Fibroblast of lung (primary cell): Measurements from ENCODE around the gene SGK1. TPM values are rescaled to one million over a fixed set of nuclear protein-coding genes. Genes with fewer than 3 reads are reported as not detected.

ENCODE experiments used
- DNase-seq, 2 donors: peaks; one replicate each; pipeline versions ENCODE4 v3.0.0 to v3.0.0-alpha.2; 2010; ENCODE audit warnings: low read depth in 2 of 2
- H2AFZ ChIP-seq: 2 replicates; pipeline ENCODE4 v1.5.1; 2012; ENCODE audit warnings: low read length, control low read depth, inconsistent platforms
- H3K27ac ChIP-seq: 2 replicates; pipeline ENCODE4 v1.5.1; 2011; ENCODE audit warnings: low read length, control low read depth; ENCODE audit not compliant: insufficient read depth
- H3K27me3 ChIP-seq: 2 replicates; pipeline ENCODE4 v1.5.1; 2011; ENCODE audit warnings: mild to moderate bottlenecking, low read length; ENCODE audit not compliant: control insufficient read depth, insufficient read depth
- H3K36me3 ChIP-seq: 2 replicates; pipeline ENCODE4 v1.5.1; 2011; ENCODE audit warnings: low read length; ENCODE audit not compliant: control insufficient read depth, insufficient read depth
- H3K4me1 ChIP-seq: 2 replicates; pipeline ENCODE4 v1.5.1; 2011; ENCODE audit warnings: low read length; ENCODE audit not compliant: control insufficient read depth, insufficient read depth; ENCODE audit errors: extremely low read depth
- H3K4me2 ChIP-seq: 2 replicates; pipeline ENCODE4 v1.5.1; 2011; ENCODE audit warnings: low read length, control low read depth; ENCODE audit not compliant: insufficient read depth; ENCODE audit errors: extremely low read depth
- H3K4me3 ChIP-seq, 4 experiments: fragments of 200-600 bp in 1 of 4; sonication (generic) in 1 of 4; replicated peaks in 1 of 4; 2 replicates each; pipeline ENCODE4 v1.5.1; 2011 to 2016; ENCODE audit warnings: low read length in 4 of 4, low read depth in 3 of 4, mild to moderate bottlenecking in 3 of 4, control low read depth in 2 of 4, inconsistent platforms in 1 of 4, mixed read lengths in 1 of 4; ENCODE audit not compliant: insufficient read depth in 1 of 4; ENCODE audit errors: control extremely low read depth in 1 of 4
- H3K79me2 ChIP-seq: 2 replicates; pipeline ENCODE4 v1.5.1; 2012; ENCODE audit warnings: mild to moderate bottlenecking, low read length, inconsistent platforms; ENCODE audit not compliant: control insufficient read depth, insufficient read depth
- H3K9ac ChIP-seq: 2 replicates; pipeline ENCODE4 v1.5.1; 2011; ENCODE audit warnings: mild to moderate bottlenecking, low read length, control low read depth; ENCODE audit not compliant: insufficient read depth
- H3K9me3 ChIP-seq: 2 replicates; pipeline ENCODE4 v1.5.1; 2012; ENCODE audit warnings: low read depth, low read length; ENCODE audit not compliant: control insufficient read depth, insufficient read depth
- H4K20me1 ChIP-seq: 2 replicates; pipeline ENCODE4 v1.5.1; 2011; ENCODE audit warnings: low read length; ENCODE audit not compliant: control insufficient read depth, insufficient read depth; ENCODE audit errors: extremely low read depth
- CTCF ChIP-seq, 2 donors: IDR thresholded peaks in 1 of 2; conservative IDR thresholded peaks in 1 of 2; 1 replicate in 1 of 2; 2 replicates in 1 of 2; pipeline ENCODE4 v1.5.1; 2011 to 2012; ENCODE audit warnings: low read length in 2 of 2, control low read depth in 1 of 2, inconsistent platforms in 1 of 2, low read depth in 1 of 2, mild to moderate bottlenecking in 1 of 2
- EZH2 ChIP-seq: IDR thresholded peaks from 2 replicates; pipeline ENCODE4 v1.5.1; 2012; ENCODE audit warnings: low read length, control low read depth, mild to moderate bottlenecking; ENCODE audit errors: missing control alignments
- polyA plus RNA-seq, 2 donors: library from polyadenylated mRNA; depleted of rRNA in 1 of 2; stranded (reverse) in 1 of 2; unstranded in 1 of 2; fragments of >200 nt; gene quantifications; 2 replicates each; pipeline ENCODE4 v1.2.1, GENCODE V29; 2011 to 2012; ENCODE audit warnings: missing spikeins in 1 of 2
- total RNA-seq: library from RNA; depleted of rRNA; stranded (reverse); fragments of >200 nt; gene quantifications from 2 replicates; pipeline ENCODE4 v1.2.1, GENCODE V29; 2014

The SGK1 gene
- total and polyA plus RNA-seq, 2 donors (not counting 1 experiment from before 2014, with no cell fraction given): 132 to 154 TPM

DNA sequence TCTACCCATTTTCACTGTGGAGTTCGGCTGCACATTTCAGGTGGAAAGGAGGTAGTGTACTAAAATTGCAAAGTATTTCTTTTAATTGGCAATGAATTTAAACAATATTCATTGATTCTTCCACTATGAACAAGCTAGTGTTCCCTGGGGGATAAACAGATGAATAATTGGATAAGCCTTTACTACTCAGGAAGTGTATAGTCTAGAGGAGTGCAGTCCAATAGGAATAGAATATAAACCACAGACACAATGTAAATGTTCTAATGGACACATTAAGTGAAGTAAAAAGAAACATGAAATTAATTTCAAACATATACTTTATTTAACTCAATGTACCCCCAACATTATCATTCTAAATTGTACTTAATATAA lies 28.7 kb downstream of the SGK1 start:
- no peak overlapping the region for H3K4me3 ChIP-seq
- no peaks in the 10 kb centered on the region for H3K9me3 ChIP-seq
- H4K20me1 ChIP-seq: no peaks in the 10 kb centered on the region
- H3K79me2 ChIP-seq: no peaks in the 10 kb centered on the region
- no peaks in the 10 kb centered on the region for H3K36me3 ChIP-seq
- peak overlapping the region; percentile 86 for H3K27ac ChIP-seq
- H2AFZ ChIP-seq: no peak overlapping the region
- no peak overlapping the region for H3K9ac ChIP-seq
- no peak for DNase-seq
- peaks cover 7% of the 10 kb centered on the region for H3K4me1 ChIP-seq
- no peaks in the 10 kb centered on the region for H3K27me3 ChIP-seq
- TF ChIP-seq CTCF (conservative IDR thresholded peaks at IDR 0.05 in 1 of 2, IDR thresholded peaks at IDR 0.05 in 1 of 2; ENCODE audit: low read depth in 1 of 2, low read length in 2 of 2): no peak
- TF ChIP-seq EZH2: no peak
- H3K4me2 ChIP-seq: peak overlapping the region; percentile 0

GRCh38 chr6:134288538-134289203 lies 29.2 kb downstream of the SGK1 start:
- peak; percentile 88 for DNase-seq
- Histone ChIP-seq H3K9ac (no peak overlapping the region), H3K79me2 (no peaks in the 10 kb centered on the region), H3K27me3 (no peaks in the 10 kb centered on the region), H4K20me1 (no peaks in the 10 kb centered on the region), H3K27ac (peak overlapping the region; percentile 86), H3K4me2 (peak overlapping the region; percentile 0), H3K4me3 (no peak overlapping the region), H3K9me3 (no peaks in the 10 kb centered on the region), H3K36me3 (no peaks in the 10 kb centered on the region), H3K4me1 (peaks cover 7% of the 10 kb centered on the region), H2AFZ (no peak overlapping the region)
- no peak for TF ChIP-seq EZH2
- TF ChIP-seq CTCF (conservative IDR thresholded peaks at IDR 0.05 in 1 of 2, IDR thresholded peaks at IDR 0.05 in 1 of 2; ENCODE audit: low read depth in 1 of 2, low read length in 2 of 2): no peak

GRCh38 chr6:134287859-134288537 lies 29.9 kb downstream of the SGK1 start:
- TF ChIP-seq CTCF (conservative IDR thresholded peaks at IDR 0.05 in 1 of 2, IDR thresholded peaks at IDR 0.05 in 1 of 2; ENCODE audit: low read depth in 1 of 2, low read length in 2 of 2) (no peak), EZH2 (no peak)
- Histone ChIP-seq H3K27me3 (no peaks in the 10 kb centered on the region), H3K36me3 (no peaks in the 10 kb centered on the region), H3K4me3 (no peak overlapping the region), H3K9ac (peak overlapping the region; percentile 18), H3K4me2 (peak overlapping the region; percentile 4), H2AFZ (peak overlapping the region; percentile 35), H4K20me1 (no peaks in the 10 kb centered on the region), H3K9me3 (no peaks in the 10 kb centered on the region), H3K27ac (peak overlapping the region; percentile 86), H3K4me1 (peaks cover 7% of the 10 kb centered on the region), H3K79me2 (no peaks in the 10 kb centered on the region)
- DNase-seq: peak; percentile 29 to 40
